HEK293T (cell line): ENCODE measurements around the gene VSIR.

Experiments
- CTCF ChIA-PET: fragments of 350-600 bp; formaldehyde crosslinking; extraction: SDS; loops from one replicate; lab custom pipeline; 2021; ENCODE audit warnings: antibody characterized with exemption, inconsistent platforms; lab: Yijun Ruan, JAX
- POLR2A ChIA-PET: fragments of 350-600 bp; formaldehyde crosslinking; extraction: SDS; loops from one replicate; lab custom pipeline; 2020; ENCODE audit warnings: antibody characterized with exemption, inconsistent platforms; lab: Yijun Ruan, JAX
- DNase-seq: peaks from one replicate; pipeline ENCODE4 v3.0.0; 2012; ENCODE audit warnings: mixed read lengths; ENCODE audit errors: extremely low spot score
- ARNT ChIP-seq: fragments of 450-650 bp; IDR thresholded peaks from 2 replicates; pipeline ENCODE4 v1.6.1; 2017; ENCODE audit warnings: mild to moderate bottlenecking
- BHLHE40 ChIP-seq: fragments of 450-650 bp; IDR thresholded peaks from 2 replicates; pipeline ENCODE4 v1.6.1; 2016; ENCODE audit warnings: mild to moderate bottlenecking, moderate library complexity, borderline replicate concordance
- CTBP1 ChIP-seq: fragments of 450-650 bp; IDR thresholded peaks from 2 replicates; pipeline ENCODE4 v1.6.1; 2016; ENCODE audit warnings: borderline replicate concordance
- ELF4 ChIP-seq: fragments of 450-650 bp; IDR thresholded peaks from 2 replicates; pipeline ENCODE4 v1.6.1; 2017; ENCODE audit warnings: antibody characterized with exemption
- FOXA1 ChIP-seq: fragments of 450-650 bp; IDR thresholded peaks from 2 replicates; pipeline ENCODE4 v1.6.1; 2016; ENCODE audit warnings: mild to moderate bottlenecking
- FOXK2 ChIP-seq: fragments of 450-650 bp; IDR thresholded peaks from 2 replicates; pipeline ENCODE4 v1.6.1; 2016; ENCODE audit warnings: mild to moderate bottlenecking
- FOXM1 ChIP-seq: fragments of 450-650 bp; IDR thresholded peaks from 2 replicates; pipeline ENCODE4 v1.6.1; 2017; ENCODE audit warnings: mild to moderate bottlenecking, borderline replicate concordance
- HDGF ChIP-seq: fragments of 450-650 bp; IDR thresholded peaks from 2 replicates; pipeline ENCODE4 v1.6.1; 2017; ENCODE audit warnings: antibody characterized with exemption, borderline replicate concordance
- L3MBTL2 ChIP-seq: fragments of 450-650 bp; conservative IDR thresholded peaks from 2 replicates; pipeline ENCODE4 v1.6.1; 2016; ENCODE audit warnings: mild to moderate bottlenecking
- LEF1 ChIP-seq: fragments of 450-650 bp; IDR thresholded peaks from 2 replicates; pipeline ENCODE4 v1.6.1; 2017; ENCODE audit warnings: mild to moderate bottlenecking, borderline replicate concordance
- NFRKB ChIP-seq: fragments of 450-650 bp; IDR thresholded peaks from 2 replicates; pipeline ENCODE4 v1.6.1; 2016; ENCODE audit warnings: mild to moderate bottlenecking, moderate library complexity
- PKNOX1 ChIP-seq: fragments of 450-650 bp; IDR thresholded peaks from 2 replicates; pipeline ENCODE4 v1.6.1; 2016
- SP1 ChIP-seq: fragments of 450-650 bp; IDR thresholded peaks from 2 replicates; pipeline ENCODE4 v1.6.1; 2017
- SUZ12 ChIP-seq: fragments of 450-650 bp; IDR thresholded peaks from 2 replicates; pipeline ENCODE4 v1.6.1; 2016; ENCODE audit warnings: mild to moderate bottlenecking
- TARDBP ChIP-seq: fragments of 450-650 bp; IDR thresholded peaks from 2 replicates; pipeline ENCODE4 v1.6.1; 2016
- ZNF384 ChIP-seq: fragments of 450-650 bp; IDR thresholded peaks from 2 replicates; pipeline ENCODE4 v1.6.1; 2016

Gene VSIR

GRCh38 chr10:71750986-71751385, 22.3 kb downstream of the VSIR start:
- TF ChIP-seq HDGF (no peak), FOXA1 (no peak), CTBP1 (no peak), SUZ12 (no peak), ELF4 (no peak), TARDBP (no peak), FOXM1 (no peak), FOXK2 (no peak), SP1 (no peak), LEF1 (no peak), NFRKB (no peak), BHLHE40 (no peak), ARNT (no peak), L3MBTL2 (no peak)
- CTCF ChIA-PET: interaction anchor here (1.2 kb wide), 1 partner anchor 13 kb away, joined by 3 read pairs; no protein-coding TSS in a partner anchor

GRCh38 chr10:71750124-71750841, 23.0 kb downstream of the VSIR start:
- ChIA-PET POLR2A (no interaction called here), CTCF (interaction anchor here (1.2 kb wide), 1 partner anchor 14 kb away, joined by 3 read pairs; no protein-coding TSS in a partner anchor)
- TF ChIP-seq ARNT: no peak
- no peak for TF ChIP-seq FOXK2
- TF ChIP-seq FOXA1: no peak
- TF ChIP-seq BHLHE40: no peak
- no peak for TF ChIP-seq HDGF
- no peak for TF ChIP-seq SUZ12
- TF ChIP-seq LEF1: no peak
- TF ChIP-seq CTBP1: no peak
- TF ChIP-seq PKNOX1: no peak
- TF ChIP-seq ZNF384: no peak
- TF ChIP-seq L3MBTL2: no peak
- TF ChIP-seq TARDBP: no peak
- no peak for TF ChIP-seq FOXM1
- TF ChIP-seq NFRKB: no peak
- no peak for TF ChIP-seq ELF4
- TF ChIP-seq SP1: no peak
- no peak for DNase-seq

More at GRCh38 chr10:71750986-71751385, 22.3 kb downstream of the VSIR start:
- POLR2A ChIA-PET: no interaction called here
- no peak for DNase-seq

GRCh38 chr10:71749396-71749795, 23.9 kb downstream of the VSIR start:
- CTCF ChIA-PET: no interaction called here
- POLR2A ChIA-PET: no interaction called here

GRCh38 chr10:71748671-71749191, 24.6 kb downstream of the VSIR start:
- DNase-seq: no peak
- ChIA-PET POLR2A (no interaction called here), CTCF (no interaction called here)
- TF ChIP-seq ZNF384 (no peak), FOXM1 (no peak), L3MBTL2 (no peak)

More at GRCh38 chr10:71749396-71749795, 23.9 kb downstream of the VSIR start:
- no peak for DNase-seq
- TF ChIP-seq NFRKB (no peak), FOXM1 (no peak), FOXK2 (no peak), SUZ12 (no peak), CTBP1 (no peak), ARNT (no peak), ELF4 (no peak), FOXA1 (no peak), L3MBTL2 (no peak), BHLHE40 (no peak), ZNF384 (no peak), SP1 (no peak), PKNOX1 (no peak), TARDBP (no peak)

GRCh38 chr10:71747551-71748523, 25.5 kb downstream of the VSIR start:
- DNase-seq: no peak
- no peak for TF ChIP-seq PKNOX1
- TF ChIP-seq FOXM1: no peak
- no peak for TF ChIP-seq SP1
- TF ChIP-seq ELF4: no peak
- TF ChIP-seq ZNF384: no peak
- no peak for TF ChIP-seq FOXK2
- no peak for TF ChIP-seq TARDBP
- ChIA-PET POLR2A (no interaction called here), CTCF (interaction anchor here (0.7 kb wide), 1 partner anchor 11 kb away, joined by 3 read pairs; no protein-coding TSS in a partner anchor)
